Retinal pigment epithelial cell (primary cell): ENCODE data around the gene GFI1B.

ENCODE experiments used
- DNase-seq: peaks from one replicate; pipeline ENCODE4 v3.0.0-alpha.2; 2010; ENCODE audit warnings: low read depth
- H3K4me3 ChIP-seq: 2 replicates; pipeline ENCODE4 v1.5.1; 2011; ENCODE audit warnings: mild to moderate bottlenecking, low read length, control low read depth, moderate library complexity
- CTCF ChIP-seq: conservative IDR thresholded peaks from 2 replicates; pipeline ENCODE4 v1.5.1; 2011; ENCODE audit warnings: low read depth, low read length, control low read depth, inconsistent platforms

GFI1B gene

GRCh38 chr9:132978451-132979131 is at the start of gene GFI1B:
GFI1B (plus strand) TSS chr9:132978694; CDS start chr9:132986679, 7,985 bp downstream.
- DNase-seq: no peak
- no peak within 1 kb of the TSS for H3K4me3 ChIP-seq
- TF ChIP-seq CTCF: no peak

DNA sequence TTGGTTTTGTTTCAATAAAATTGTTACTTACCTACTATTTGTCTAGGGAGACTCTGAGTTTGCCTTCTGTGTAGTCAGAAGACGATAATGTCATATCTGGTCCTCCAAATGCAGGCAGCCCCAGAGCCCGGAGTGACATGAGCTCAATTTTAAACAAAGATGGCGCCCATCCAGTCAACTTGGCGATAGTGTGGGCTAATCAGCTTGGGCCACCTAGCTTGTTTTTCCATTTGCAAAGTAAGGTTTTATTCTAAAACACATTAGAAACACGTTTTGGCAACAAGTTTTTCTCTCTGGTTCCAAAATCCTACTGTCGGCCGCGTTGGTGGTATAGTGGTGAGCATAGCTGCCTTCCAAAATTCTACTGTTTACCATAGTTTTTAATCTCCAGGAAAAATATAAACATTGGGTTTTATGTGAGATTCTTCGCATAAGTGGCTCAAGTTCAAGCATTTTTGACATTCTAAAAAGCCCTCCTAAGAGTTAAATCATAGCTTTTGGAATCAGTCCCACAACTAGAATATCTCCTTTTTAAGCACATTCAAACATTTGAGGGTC is 47.2 kb upstream of the GFI1B start:
- H3K4me3 ChIP-seq: no peak overlapping the region
- no peak for DNase-seq
- TF ChIP-seq CTCF: no peak

DNA sequence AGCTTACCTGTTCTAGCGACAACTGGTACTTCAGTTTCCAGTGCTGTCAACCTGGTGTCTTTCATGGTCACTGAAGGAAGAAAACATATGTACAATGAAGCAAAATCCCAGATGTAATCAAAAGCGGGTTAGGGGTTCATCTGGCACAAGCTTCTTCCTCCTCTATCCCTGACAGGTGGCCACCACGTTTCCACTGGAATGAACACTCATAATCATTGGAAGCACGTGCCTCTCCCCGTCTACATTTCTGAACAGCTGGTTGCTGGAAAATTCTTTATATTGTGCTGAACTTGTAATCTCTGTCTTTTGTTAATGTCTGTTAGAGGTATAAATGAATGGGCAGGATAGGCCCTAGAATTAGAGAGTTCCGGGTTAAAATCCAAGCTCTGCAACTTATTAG is 43.5 kb upstream of the GFI1B start:
- DNase-seq: no peak
- TF ChIP-seq CTCF: no peak
- no peak overlapping the region for H3K4me3 ChIP-seq

DNA sequence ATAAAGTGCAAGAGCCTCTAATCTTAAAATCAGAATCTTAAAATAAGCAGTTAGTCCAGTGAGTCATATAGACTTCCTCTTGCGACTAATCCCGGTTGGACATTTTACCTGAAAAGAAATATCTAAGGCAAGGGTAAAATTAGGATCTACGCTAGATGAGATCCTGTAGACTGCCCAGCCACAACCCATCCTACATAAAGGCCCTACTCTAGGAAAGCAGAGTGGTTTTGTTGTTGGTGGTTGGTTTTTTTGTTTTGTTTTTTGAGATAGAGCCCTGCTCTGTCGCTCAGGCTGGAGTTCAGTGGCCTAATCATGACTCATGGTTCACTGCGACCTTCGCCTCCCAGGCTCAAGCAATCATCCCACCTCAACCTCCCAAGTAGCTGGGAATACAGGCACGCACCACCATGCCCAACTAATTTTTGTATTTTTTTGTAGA is 41.0 kb upstream of the GFI1B start:
- TF ChIP-seq CTCF: no peak

DNA sequence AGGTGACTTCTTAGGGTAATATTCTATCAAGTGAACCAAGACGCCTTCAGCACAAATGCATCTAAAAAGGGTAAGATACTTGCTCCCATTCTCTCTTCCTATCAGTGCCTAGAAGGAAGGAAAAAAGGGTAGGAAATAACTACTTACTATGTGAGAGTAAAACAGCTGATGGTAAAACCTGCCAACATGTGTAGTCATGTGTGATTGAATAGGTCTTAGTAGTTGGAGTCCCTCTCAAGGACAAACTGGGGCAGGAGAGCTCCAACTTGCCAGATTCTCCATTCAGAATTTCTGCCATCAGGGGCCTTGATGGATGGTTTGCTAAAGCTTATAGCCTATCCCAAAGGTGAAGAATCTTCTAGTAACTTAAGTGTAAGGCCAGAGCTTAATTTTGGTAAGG is 39.3 kb upstream of the GFI1B start:
- DNase-seq: no peak
- no peak overlapping the region for H3K4me3 ChIP-seq
- TF ChIP-seq CTCF: no peak

More for the DNA sequence above, 41.0 kb upstream of the GFI1B start:
- DNase-seq: no peak
- H3K4me3 ChIP-seq: no peak overlapping the region

- DNase-seq: no peak
- TF ChIP-seq CTCF: no peak
- peak overlapping the region; percentile 3 for H3K4me3 ChIP-seq
These were observed 35.8 kb upstream of the GFI1B start for GRCh38 chr9:132942541-132943182.

DNA sequence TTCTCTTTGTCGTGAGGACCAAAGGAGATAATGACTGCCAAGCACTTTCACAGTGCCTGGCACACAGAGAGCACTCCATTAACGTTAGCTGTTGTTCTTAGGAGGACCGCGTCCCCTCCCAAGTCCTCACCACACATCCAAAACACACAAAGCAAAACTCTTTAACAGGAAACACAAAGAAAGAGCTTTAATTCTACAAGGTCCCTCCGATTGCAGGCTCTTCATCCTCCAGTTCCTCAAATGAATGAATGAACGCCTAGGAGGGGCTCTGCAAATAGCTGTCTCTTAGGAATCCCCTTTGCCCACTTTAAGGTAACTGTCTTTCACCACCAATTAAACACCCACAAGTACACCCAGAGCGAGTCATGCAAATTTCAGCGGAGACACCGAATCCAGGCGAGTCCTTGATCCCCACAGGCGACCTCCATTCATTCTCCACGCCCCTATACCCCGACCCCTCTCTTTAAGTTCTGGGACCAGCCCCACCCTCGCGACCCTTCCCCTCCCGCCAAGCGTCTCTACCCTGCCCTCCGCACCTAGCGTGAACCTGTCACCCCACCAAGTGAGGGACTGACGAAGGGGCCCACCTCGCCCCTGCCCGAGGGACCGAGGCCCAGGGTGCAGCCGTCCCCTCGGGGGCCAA is 34.7 kb upstream of the GFI1B start:
- no peak for DNase-seq
- no peak for TF ChIP-seq CTCF
- H3K4me3 ChIP-seq: peak overlapping the region; percentile 97
